GM19238 (cell line): ENCODE results near the gene AFP.

Source experiments
- DNase-seq: peaks from one replicate; pipeline ENCODE4 v3.0.0; 2011; ENCODE audit warnings: low spot score; ENCODE audit not compliant: insufficient read length

Gene AFP

DNA sequence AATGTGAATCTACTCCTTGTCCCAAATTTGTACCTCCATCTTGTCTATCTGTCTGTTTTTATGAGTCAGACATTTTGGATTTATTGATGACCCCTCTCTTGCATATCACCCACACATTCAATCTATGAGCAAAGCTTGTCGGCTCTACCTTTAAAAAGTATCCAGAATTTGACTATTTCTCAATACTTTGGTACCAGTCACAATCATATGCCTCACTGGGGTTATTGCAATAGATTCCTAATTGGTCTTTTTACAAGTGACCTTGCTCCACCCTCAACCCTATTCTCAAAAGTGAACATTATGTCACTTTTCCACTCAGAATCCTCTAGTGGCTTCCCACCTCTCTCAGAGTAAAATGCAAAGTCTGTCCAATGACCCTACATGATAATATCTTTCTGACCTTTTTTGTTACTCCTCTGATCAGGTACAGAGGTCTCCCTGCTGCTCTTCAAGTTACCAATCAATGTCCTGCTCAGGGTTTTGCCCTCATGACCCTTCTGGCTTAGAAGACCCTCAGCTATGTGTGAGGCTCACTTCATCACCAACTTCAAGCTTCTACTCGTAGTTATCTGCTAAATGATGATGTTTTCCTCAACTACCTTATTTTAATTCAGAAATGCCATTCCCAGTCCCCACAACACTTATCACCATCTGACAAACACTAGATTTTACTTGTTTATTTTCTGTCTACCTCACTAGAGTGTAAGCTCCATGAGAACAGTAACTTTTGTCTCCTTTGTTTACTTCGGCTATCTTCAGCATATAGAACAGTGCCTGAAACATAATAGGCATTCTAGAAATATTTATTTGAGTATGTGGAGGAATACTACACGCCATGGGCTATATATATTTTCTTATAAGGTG lies 22.4 kb downstream of the AFP start:
- no peak for DNase-seq

DNA sequence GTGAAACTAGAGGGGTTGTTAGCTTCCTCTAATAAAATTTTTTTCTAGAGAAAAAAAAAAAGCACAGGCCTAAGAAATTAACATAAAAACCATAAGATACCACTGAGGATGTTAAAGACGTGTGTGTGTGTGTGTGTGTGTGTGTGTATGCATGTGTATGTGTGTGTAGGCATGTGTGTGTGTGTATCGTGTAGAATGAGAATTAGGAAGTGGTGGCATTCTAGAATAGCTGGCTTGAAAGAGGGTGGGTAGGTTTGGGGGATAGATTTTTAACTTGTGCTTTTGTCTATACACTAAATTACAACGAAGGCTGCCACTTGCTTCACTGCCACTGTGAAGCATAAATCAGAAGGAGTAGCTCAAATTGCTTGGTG lies 23.0 kb downstream of the AFP start:
- DNase-seq: no peak

DNA sequence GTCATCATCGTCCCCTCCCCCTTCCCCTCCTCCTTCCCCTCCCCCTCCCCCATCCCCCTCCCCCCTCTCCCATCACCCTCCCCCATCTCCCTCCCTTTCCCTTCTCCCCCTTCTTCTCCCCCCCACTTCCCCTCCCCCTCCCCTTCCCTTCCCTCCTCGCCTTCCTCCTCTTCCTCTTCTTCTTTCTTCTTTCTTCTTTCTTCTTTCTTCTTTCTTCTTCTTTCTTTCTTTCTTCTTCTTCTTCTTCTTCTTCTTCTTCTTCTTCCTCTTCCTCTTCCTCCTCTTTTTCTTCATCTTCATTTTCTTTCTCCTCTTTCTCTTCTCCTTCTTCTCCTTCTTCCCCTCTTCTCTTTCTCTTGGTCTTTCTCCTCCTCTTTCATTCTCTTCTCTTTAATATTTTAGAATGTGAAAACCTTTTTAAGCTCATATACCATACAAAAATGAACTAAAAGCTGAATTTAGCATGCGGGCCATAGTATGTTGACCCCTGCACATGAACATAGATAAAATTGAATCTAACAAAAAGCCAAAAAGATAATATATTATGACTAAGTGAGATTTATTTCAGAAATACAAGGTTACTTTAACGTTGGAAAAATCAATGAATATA lies 25.0 kb downstream of the AFP start:
- no peak for DNase-seq

DNA sequence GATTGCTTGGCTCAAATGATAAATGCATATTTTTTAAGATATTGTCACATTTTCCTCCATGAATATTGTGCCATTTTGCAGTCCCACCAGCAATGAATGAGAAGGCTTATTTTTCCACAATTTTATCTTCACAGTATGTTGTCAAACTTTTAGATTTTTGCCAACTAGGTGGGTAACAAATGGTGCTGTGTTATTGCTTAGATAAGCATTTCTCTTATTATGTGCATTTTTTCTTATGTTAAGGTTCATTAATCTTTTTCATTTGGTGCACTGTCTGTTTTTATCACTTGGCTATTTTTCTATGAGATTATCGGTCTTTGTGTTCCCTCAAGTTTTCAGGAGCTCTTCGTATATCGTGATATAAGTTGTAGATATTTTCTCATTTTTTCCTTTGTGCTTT lies 32.1 kb downstream of the AFP start:
- no peak for DNase-seq

DNA sequence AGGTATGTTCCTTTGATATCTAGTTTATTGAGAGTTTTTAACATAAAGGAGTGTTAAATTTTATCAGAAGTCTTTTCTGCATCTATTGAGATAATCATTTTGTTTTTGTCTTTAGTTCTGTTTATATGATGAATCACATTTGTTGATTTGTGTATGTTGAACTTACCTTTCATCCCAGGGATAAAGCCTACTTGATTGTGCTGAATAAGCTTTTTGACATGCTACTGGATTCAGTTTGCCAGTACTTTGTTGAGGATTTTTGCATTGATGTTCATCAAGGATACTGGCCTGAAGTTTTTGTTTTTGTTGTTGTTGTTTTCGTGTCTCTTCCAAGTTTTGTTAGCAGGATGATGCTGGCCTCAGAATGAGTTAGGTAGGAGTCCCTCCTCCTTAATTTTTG lies 34.7 kb downstream of the AFP start:
- DNase-seq: no peak

DNA sequence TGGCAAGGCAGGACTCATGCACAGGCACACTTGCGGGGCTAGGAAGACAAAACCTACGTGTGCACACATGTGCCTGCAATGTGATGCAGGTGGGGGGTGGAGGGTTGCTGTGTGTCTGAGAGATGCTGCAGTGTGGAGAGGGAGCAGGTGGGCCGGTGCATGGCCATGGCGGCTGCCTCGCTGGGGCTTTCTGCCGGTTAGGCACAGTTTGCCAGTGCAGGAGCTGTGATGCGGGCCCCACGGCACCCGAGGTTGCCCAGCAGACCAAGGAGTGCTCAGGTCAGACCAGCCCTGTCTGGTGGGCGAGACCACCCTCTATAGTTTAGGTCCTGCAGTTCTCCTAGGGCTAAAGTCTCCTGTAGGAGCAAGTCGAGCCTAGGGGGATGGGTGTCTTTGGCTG lies 41.2 kb downstream of the AFP start:
- no peak for DNase-seq

DNA sequence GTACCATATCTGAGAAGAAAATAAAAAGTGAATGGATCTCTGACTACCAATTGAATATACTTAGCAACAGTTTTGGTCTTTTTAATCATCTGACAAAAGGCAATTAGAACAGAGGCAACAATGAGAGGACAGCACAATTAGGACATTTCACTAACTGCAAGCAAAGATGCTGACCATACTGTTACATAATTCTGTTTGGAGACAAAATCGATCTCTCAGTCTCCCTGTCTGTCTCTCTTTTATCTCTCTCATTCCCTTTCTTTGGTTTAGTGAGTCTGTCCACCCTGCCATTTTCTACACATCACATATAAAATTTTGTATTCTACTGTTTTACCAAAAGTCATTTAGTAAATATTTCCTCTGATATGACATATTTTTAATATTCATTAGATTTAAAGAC lies 43.3 kb downstream of the AFP start:
- no peak for DNase-seq

DNA sequence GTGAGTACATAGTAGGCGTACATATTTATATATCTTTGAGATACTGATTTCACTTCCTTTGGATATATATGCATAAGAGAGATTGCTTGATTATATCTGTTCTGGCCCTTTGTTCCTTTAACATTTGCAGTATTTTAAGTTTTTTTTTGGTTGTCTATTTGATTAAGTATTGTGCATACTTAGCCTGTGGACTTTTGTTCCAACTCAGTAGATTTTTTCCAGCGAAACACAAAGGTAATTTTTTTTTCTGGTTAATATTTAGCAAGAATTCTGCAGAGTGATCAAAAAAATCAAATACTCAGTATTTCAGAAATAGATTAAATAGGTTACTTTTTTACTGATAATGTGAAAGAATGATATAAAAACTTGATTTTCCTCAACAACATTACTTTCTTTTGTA lies 45.3 kb downstream of the AFP start, which contains the start of gene AFM:
Gene AFM (plus strand): TSS at position 388 of the 400 bp plus-strand sequence. CDS start 31 bp downstream, outside the sequence.
- no peak for DNase-seq

DNA sequence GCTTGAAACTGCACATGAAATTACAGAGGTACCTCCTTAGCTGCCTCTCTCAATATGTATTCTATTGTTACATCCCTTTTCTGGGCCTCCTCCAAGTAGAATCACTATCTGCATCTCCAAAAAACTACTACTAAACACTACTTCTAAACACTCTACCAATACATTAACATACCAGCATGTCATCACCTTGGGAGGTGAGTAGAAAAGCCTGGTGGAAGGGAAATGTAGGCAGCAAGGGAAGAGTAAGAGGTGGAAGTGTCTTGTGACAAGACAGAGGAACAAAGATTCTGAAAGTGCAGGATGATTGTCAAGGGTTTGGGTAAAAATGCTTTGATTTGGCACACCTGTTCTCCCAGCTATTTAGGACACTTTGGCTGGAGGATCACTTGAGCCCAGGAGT lies 49.1 kb downstream of the AFP start:
- no peak for DNase-seq

DNA sequence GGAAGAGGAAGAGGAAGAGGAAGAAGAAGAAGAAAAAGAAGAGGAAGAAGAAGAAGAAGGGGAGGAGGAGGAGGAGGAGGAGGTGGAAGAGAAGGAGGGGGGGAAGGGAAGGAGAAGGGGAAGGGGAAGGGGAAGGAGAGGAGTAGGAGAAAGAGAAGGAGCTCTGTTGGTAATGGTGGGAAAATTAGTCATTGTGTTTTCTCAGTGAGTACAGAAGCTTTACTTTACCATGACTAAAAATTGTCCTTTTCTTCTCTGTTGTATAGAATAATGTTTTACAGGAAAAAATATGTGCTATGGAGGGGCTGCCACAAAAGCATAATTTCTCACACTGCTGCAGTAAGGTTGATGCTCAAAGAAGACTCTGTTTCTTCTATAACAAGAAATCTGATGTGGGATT lies 49.6 kb downstream of the AFP start:
- DNase-seq: no peak

DNA sequence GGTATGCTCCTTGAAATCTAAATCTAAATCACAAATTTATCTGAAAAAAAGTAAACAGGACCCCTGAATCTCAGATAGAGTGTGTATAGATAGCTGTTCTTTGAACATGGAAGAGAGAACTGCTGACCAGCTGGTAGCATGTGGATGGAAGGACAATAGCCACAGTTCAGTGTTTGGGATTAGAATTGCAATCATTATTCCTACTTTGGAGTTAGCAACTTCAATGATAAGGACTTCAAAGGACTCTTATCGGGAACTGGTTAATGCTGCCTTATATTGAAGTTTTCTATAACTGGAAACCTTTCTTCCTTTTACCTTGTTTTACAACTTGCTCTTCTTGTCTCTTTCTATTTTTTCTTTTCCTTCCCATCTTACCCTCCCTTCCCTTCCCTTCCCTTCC lies 50.5 kb downstream of the AFP start:
- DNase-seq: no peak

DNA sequence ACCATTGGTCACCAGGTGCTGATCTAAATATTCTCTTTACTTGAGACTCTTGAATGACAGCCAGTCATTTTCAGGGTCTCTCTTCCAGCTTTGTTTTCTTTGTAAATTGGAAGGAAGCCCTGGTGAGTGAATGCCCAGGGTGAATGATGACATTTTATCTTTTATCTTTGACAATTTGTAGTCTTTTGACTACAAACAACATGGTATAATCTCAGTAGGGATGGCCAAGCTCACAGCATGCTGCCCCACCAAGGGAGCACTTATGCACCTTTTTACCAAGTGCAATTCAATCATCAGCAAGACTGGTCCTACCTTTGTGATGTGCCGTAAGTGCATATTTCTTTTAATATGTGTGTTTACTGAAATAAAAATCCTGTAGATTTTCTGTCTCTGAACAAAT lies 51.2 kb downstream of the AFP start:
- no peak for DNase-seq

DNA sequence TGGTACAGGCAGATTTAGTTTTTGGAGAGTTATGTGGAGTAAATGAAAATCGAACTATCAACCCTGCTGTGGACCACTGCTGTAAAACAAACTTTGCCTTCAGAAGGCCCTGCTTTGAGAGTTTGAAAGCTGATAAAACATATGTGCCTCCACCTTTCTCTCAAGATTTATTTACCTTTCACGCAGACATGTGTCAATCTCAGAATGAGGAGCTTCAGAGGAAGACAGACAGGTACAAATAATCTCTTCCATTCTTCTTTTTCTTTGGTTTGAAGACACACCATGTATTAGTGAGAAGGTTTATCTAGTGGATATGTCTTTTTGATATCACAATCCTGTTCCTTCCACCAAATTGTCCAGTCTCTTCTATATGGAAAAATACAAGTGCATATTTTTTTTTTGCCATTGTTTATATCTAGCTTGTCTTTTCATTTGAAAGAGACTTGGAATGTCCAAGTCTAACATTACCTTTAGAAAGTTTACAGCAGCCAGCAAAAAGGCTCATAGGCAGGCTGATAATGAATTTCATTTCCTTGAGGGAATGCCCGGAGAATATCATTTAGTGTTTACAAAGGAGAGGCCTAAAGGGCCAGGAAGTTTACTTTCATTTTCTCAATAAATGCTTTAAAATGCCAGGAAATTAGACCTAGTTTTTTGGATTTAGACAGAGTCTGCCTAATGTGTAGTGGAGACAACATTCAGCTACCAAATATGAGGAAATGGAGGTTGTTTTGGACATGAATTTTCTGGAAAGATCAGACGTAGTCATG lies 64.2 kb downstream of the AFP start:
- no peak for DNase-seq

DNA sequence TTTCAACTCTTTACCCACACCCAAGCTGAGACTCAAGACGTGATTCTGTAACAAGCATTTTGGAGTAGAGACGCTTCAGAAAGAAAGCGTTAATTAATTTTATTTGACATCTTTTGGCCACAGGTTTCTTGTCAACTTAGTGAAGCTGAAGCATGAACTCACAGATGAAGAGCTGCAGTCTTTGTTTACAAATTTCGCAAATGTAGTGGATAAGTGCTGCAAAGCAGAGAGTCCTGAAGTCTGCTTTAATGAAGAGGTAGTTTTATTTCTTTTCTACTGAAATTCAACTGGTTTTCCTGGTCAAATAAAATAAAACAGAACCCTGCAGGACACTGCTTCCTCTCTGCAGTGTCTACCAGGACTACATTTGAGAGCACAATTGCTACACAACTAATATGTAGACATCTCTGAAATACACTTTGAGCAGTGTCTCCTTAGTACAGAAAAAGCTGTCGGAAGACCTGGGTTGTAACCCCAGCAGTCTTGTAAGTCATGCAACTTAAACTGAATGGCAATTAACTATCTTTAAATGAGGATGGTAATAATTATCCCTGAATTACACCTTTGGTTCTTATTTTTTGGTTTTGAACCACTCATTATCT lies 65.7 kb downstream of the AFP start:
- no peak for DNase-seq

DNA sequence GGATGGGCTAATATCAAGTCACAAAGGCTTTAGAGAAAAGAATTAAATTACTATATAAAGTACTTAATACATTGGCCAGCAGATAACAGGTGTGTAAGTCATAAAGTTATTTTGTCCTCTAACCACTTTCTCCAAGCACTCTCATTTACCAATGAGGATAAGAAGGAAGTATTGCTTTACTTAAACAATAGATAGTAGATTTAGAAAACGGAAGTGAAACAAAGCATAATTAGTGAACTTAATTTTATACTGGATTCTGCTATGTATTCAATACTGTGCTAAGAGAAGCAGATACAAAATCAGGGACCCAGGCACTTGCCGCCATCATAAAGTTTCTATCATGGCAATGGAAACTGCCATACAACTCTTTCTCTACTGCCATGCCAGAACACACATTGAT lies 69.5 kb downstream of the AFP start:
- DNase-seq: no peak
